Measurements from ENCODE around the gene POLR3C.

The POLR3C gene

GRCh38 chr1:145871994-145872924 lies 48.3 kb downstream of the POLR3C start:
- peak; percentile 15 for DNase-seq

GRCh38 chr1:145874646-145875045 lies 50.6 kb downstream of the POLR3C start:
- DNase-seq: no peak

- no peak for DNase-seq
Measured at GRCh38 chr1:145877923-145878486, 54.0 kb downstream of the POLR3C start.

- DNase-seq: no peak
Measured at GRCh38 chr1:145878724-145879123, 54.7 kb downstream of the POLR3C start.

GRCh38 chr1:145879775-145880174 lies 55.8 kb downstream of the POLR3C start:
- DNase-seq: no peak

GRCh38 chr1:145884675-145885074 lies 60.7 kb downstream of the POLR3C start:
- no peak for DNase-seq

- peak; percentile 85 for DNase-seq
Measured at GRCh38 chr1:145885738-145886287, 61.8 kb downstream of the POLR3C start, which contains the start of gene ANKRD35. Gene ANKRD35, minus strand, starts transcription at chr1:145885866. Its CDS starts 108 bp downstream, at chr1:145885758.

GRCh38 chr1:145886390-145886789 lies 62.4 kb downstream of the POLR3C start:
- no peak for DNase-seq

GRCh38 chr1:145886816-145887215 lies 62.8 kb downstream of the POLR3C start:
- no peak for DNase-seq

- DNase-seq: no peak
Measured at GRCh38 chr1:145887631-145888030, 63.6 kb downstream of the POLR3C start.

- no peak for DNase-seq
Measured at GRCh38 chr1:145889722-145890121, 65.7 kb downstream of the POLR3C start.

- DNase-seq: no peak
Measured at GRCh38 chr1:145891143-145891542, 67.1 kb downstream of the POLR3C start.

GRCh38 chr1:145891587-145892485 lies 67.8 kb downstream of the POLR3C start:
- peak; percentile 46 for DNase-seq

- no peak for DNase-seq
Measured at GRCh38 chr1:145892486-145893087, 68.6 kb downstream of the POLR3C start.

GRCh38 chr1:145893306-145894055 lies 69.5 kb downstream of the POLR3C start:
- no peak for DNase-seq

All from CD4-positive, alpha-beta T cell treated with Interferon gamma for 1 hour (primary cell).